GM10248 (cell line): ENCODE measurements around the gene TLX2.

Experiments
- CTCF ChIA-PET: fragments of 300-600 bp; sonication (Branson Sonifier 250); formaldehyde crosslinking; extraction: SDS; loops from one replicate; lab custom pipeline; 2021; ENCODE audit warnings: antibody characterized with exemption; lab: Yijun Ruan, JAX
- POLR2A ChIA-PET: fragments of 350-650 bp; sonication (Branson Sonifier 250); formaldehyde crosslinking; extraction: SDS; loops from one replicate; lab custom pipeline; 2020; ENCODE audit warnings: antibody characterized with exemption; lab: Yijun Ruan, JAX
- DNase-seq: peaks from one replicate; pipeline ENCODE4 v3.0.0; 2012; ENCODE audit errors: extremely low spot score
- CTCF ChIP-seq: IDR thresholded peaks from 2 replicates; pipeline ENCODE4 v1.5.1; 2012; ENCODE audit warnings: mild to moderate bottlenecking, low read depth; ENCODE audit errors: extremely low read depth, missing control alignments, control extremely low read depth

The TLX2 gene

GRCh38 chr2:74552914-74553811, 38.9 kb downstream of the TLX2 start:
- ChIA-PET CTCF (interaction anchor here (1.5 to 3.2 kb wide), 2 partner anchors 14 to 32 kb away, joined by 5 to 14 read pairs; no protein-coding TSS in a partner anchor), POLR2A (no interaction called here)
- no peak for TF ChIP-seq CTCF
- DNase-seq, result peak; percentile 61

- ChIA-PET POLR2A (interaction anchor here (0.6 to 0.7 kb wide), 2 partner anchors 100 to 424 kb away, joined by 4 to 8 read pairs; no protein-coding TSS in a partner anchor), CTCF (interaction anchor here (1.2 to 3.8 kb wide), 3 partner anchors 12 to 23 kb away, joined by 3 to 26 read pairs (median 7); no protein-coding TSS in a partner anchor)
- TF ChIP-seq CTCF, result no peak
- peak; percentile 90 for DNase-seq
Measured at GRCh38 chr2:74553892-74554819, 39.9 kb downstream of the TLX2 start, which contains the start of the genes DOK1 and LOXL3. Gene DOK1, plus strand, starts transcription at chr2:74554720. Its CDS starts 35 bp downstream, at chr2:74554755. Gene LOXL3, minus strand, starts transcription at chr2:74553942. Its CDS starts 1,308 bp downstream, at chr2:74552634.

GRCh38 chr2:74554820-74555531, 40.7 kb downstream of the TLX2 start:
- ChIA-PET POLR2A (no interaction called here), CTCF (interaction anchor here (0.9 to 3.8 kb wide), 6 partner anchors 10 to 33 kb away, joined by 3 to 26 read pairs (median 4); no protein-coding TSS in a partner anchor)
- peak; percentile 66 for DNase-seq
- TF ChIP-seq CTCF, result no peak

- no peak for DNase-seq
- TF ChIP-seq CTCF, result no peak
- POLR2A ChIA-PET, result no interaction called here
- CTCF ChIA-PET, result interaction anchor here (0.9 to 3.8 kb wide), 6 partner anchors 9 to 32 kb away, joined by 3 to 26 read pairs (median 4); no protein-coding TSS in a partner anchor
Measured at GRCh38 chr2:74555610-74556103, 41.4 kb downstream of the TLX2 start.

- no peak for TF ChIP-seq CTCF
- no peak for DNase-seq
- ChIA-PET POLR2A (no interaction called here), CTCF (interaction anchor here (0.9 to 3.8 kb wide), 5 partner anchors 8 to 32 kb away, joined by 3 to 26 read pairs (median 5); no protein-coding TSS in a partner anchor)
Measured at GRCh38 chr2:74556159-74556558, 41.9 kb downstream of the TLX2 start.
